ENCODE measurements around the gene KIF17.

KIF17 gene

GRCh38 chr1:20697563-20697962 lies 20.2 kb downstream of the KIF17 start:
- H3K4me3 ChIP-seq (replicated peaks; ENCODE audit: insufficient read depth, low read length): no peak overlapping the region
- no peaks in the 10 kb centered on the region for H3K27me3 ChIP-seq (ENCODE audit: insufficient read depth, poor library complexity, severe bottlenecking)
- no peak overlapping the region for H3K27ac ChIP-seq (replicated peaks)
- TF ChIP-seq, protein P1, sequence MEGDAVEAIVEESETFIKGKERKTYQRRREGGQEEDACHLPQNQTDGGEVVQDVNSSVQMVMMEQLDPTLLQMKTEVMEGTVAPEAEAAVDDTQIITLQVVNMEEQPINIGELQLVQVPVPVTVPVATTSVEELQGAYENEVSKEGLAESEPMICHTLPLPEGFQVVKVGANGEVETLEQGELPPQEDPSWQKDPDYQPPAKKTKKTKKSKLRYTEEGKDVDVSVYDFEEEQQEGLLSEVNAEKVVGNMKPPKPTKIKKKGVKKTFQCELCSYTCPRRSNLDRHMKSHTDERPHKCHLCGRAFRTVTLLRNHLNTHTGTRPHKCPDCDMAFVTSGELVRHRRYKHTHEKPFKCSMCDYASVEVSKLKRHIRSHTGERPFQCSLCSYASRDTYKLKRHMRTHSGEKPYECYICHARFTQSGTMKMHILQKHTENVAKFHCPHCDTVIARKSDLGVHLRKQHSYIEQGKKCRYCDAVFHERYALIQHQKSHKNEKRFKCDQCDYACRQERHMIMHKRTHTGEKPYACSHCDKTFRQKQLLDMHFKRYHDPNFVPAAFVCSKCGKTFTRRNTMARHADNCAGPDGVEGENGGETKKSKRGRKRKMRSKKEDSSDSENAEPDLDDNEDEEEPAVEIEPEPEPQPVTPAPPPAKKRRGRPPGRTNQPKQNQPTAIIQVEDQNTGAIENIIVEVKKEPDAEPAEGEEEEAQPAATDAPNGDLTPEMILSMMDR (IDR thresholded peaks at IDR 0.05; ENCODE audit: insufficient read depth, low read length): no peak
- no peak for TF ChIP-seq POLR2AphosphoS5 (IDR thresholded peaks at IDR 0.05; ENCODE audit: low read depth)
- TF ChIP-seq REST (IDR thresholded peaks at IDR 0.05; ENCODE audit: insufficient replicate concordance, low read depth): no peak
- no peak for TF ChIP-seq GABPA (IDR thresholded peaks at IDR 0.05; ENCODE audit: low read depth)
- TF ChIP-seq SPI1 (IDR thresholded peaks at IDR 0.05; ENCODE audit: borderline replicate concordance, low read depth): no peak
- no peak for DNase-seq (ENCODE audit: low read depth in 1 of 2, low spot score in 1 of 2)

DNA sequence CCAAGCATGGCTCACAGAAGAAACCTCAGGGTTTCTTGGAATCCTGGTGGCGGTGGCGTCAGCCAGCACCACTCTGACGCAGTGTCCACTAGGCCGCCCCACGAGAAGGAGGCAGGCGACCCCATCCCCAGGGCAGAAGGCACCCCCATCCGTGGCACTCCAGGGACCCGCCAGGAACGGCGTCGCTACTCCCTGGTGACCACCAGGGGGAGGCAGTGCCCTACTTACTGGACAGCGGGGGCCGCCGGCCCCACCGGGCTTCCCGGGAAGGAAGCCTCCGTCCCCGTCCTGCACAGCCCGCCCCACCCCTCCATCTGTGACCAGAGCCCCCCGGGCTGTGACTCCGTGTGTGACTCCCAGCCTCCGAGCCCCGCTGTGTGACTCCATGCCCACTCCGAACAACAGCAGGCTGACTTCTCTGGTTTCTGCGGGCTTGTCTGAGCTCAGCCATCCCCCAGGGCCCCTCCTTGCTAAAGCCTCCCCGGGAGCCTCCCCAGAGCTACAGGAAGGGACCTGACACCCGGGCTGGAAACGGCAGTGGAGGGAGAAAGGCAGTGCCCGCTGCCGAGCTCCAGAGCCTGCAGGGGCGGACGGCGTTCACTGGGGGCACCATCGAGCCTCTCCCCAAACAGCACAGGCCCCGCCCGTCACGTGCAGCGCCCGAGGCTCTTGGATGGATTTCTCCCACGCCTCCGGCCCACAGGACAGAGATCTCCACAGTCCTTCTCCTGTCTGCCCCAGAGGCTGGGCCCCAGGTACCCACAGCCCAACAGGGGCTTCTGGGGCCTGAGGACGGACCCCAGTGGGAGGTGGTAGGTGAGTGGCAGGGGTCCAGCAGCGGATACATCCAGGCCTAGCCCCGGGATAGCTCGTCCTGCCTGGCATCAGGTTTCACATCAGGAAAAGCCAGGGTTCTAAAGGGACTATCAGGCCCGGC lies 21.1 kb downstream of the KIF17 start:
- TF ChIP-seq, protein P1 (IDR thresholded peaks at IDR 0.05; ENCODE audit: insufficient read depth, low read length): peak; percentile 88
- TF ChIP-seq REST (IDR thresholded peaks at IDR 0.05; ENCODE audit: insufficient replicate concordance, low read depth): no peak
- peak overlapping the region; percentile 58 for H3K4me3 ChIP-seq (replicated peaks; ENCODE audit: insufficient read depth, low read length)
- peak; percentile 64 to 83 for DNase-seq (ENCODE audit: low read depth in 1 of 2, low spot score in 1 of 2)
- H3K27ac ChIP-seq (replicated peaks): peak overlapping the region; percentile 64
- no peaks in the 10 kb centered on the region for H3K27me3 ChIP-seq (ENCODE audit: insufficient read depth, poor library complexity, severe bottlenecking)

GRCh38 chr1:20695515-20695914 lies 22.3 kb downstream of the KIF17 start:
- no peak for TF ChIP-seq POLR2AphosphoS5 (IDR thresholded peaks at IDR 0.05; ENCODE audit: low read depth)
- TF ChIP-seq GABPA (IDR thresholded peaks at IDR 0.05; ENCODE audit: low read depth): no peak
- no peak for TF ChIP-seq REST (IDR thresholded peaks at IDR 0.05; ENCODE audit: insufficient replicate concordance, low read depth)
- TF ChIP-seq, protein P1 (IDR thresholded peaks at IDR 0.05; ENCODE audit: insufficient read depth, low read length): no peak
- no peaks in the 10 kb centered on the region for H3K27me3 ChIP-seq (ENCODE audit: insufficient read depth, poor library complexity, severe bottlenecking)
- no peak overlapping the region for H3K27ac ChIP-seq (replicated peaks)
- no peak for DNase-seq (ENCODE audit: low read depth in 1 of 2, low spot score in 1 of 2)
- no peak overlapping the region for H3K4me3 ChIP-seq (replicated peaks; ENCODE audit: insufficient read depth, low read length)
